GM18858 (cell line): ENCODE data around the gene CNGB1.
"Not testable (repeated sequence)": the region's sequence is repeated elsewhere in the genome, so short reads cannot be mapped to it uniquely, and the experiment has no call there.

Experiments
- ATAC-seq: cut with Tn5 transposase; IDR thresholded peaks from one replicate; pipeline ENCODE4 v1.9.1; 2021; ENCODE audit not compliant: unreplicated experiment

CNGB1 gene

DNA sequence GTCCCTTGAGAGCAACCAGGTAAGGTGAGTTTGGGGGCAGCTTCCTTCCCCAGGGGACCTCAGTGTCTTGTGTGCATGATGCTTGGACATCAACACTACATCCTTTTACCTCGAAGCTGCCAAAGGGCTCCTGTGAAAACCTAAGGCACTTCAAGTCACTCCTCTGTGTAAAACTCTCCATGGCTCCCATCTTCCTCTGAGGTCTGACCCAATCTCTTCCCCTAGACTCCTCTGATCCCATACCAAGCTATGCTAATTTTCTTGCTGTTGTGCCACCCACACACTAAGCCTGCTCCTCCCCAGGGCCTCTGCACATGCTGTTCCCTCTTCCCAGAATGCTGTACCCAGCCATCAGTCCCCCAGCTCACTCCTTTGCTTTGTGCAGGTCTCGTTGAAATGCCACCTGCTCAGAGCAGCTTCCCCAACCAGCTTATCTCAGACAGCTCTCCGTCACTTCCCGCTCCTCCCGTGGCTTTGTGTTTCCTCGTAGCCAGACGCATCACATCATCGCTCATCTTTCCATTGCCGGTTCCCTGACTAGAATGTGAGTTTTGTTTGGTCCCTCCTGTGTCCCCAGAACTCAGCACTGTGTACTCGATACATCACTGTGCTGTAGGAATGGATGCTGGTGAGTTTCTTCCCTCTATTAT lies 78.4 kb downstream of the CNGB1 start:
- ATAC-seq: no peak

DNA sequence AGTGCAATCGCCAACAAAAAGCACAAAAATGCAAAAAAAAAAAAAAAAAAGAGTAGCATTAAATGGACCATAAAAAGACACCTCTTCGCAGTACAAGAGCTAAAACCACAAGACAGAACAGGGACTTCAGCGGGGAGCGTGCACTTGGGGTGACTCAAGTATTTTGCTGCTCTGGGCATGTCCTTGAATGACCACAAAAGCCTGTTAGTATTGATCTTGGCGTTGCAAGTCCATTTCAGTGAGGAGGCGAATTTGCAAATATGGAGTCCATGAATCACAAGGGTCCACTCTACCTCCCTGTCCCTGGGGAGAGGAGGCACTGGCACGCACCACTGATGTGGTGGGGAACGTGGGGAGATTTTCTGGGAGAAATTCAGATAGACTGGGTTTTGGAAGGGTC lies 78.9 kb downstream of the CNGB1 start:
- no peak for ATAC-seq

DNA sequence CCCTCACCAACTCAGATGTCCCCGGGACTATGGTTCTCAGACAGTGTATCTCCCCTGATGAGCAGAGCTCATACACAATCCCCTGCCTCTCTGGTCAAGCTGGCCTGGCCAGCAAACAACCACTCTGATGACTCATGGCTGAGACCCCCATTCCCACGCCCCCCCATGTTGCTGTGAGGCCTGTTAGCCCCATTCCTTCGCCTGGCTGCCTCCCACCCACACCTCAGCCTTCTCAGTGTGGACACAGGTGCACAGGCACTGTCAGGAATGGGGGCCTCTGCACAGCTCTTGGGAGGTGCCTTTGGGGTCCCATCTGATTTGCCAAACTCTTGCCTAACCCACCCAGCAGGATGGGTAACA lies 80.2 kb downstream of the CNGB1 start:
- no peak for ATAC-seq

DNA sequence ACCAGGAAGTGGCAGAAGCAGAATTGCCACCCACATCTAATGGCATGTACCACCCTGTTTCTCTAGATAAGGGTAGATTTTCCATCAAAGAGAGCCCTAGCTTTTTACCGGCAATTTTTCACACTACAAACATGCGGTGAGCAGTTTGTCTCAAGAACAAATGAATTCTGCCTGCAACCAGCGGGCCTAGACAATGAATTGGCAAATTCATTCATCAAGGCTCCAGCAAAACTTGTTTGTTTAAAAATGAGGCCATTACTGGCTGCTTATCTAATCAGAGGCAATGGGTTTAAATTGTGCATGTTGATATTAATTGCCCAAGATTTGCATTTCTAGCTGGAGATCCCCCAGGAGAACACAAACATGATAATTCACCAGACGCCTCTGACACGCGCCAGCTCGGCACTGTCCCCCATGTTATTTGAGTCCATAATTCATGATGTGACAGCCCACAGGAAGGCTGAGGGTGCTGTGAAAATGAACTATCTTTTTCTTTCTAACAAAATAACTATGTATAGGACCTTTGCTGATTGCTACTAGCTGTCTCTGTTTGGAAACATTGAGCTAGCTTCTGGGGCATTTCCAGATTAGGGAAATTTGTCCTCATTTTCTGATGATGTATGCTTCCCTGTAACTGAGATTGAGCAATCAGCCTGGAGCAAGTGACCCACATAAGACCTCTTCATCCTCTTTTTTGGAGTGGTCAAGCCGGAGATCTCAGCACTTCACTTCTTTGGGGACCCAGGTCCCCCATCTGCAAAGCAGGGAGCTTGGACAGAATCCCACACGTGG lies 80.8 kb downstream of the CNGB1 start:
- no peak for ATAC-seq

DNA sequence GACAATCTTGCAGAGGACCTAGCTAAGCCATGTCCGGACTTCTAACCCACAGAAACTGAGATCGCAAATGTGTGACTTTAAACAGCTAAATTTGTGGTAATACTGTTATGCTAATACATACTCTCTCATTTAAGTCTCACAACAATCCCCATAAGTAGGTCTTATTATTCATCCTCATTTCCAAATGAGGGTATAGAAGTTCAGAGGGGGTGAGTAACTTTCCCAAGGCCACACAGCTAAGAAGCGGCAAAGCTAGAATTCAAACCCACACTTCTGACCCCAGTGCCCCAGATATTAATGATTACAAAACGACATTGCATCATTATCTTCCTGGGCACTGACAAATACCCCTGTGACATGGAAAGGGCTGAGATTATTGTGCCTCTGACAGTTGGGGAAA lies 81.4 kb downstream of the CNGB1 start:
- no peak for ATAC-seq

DNA sequence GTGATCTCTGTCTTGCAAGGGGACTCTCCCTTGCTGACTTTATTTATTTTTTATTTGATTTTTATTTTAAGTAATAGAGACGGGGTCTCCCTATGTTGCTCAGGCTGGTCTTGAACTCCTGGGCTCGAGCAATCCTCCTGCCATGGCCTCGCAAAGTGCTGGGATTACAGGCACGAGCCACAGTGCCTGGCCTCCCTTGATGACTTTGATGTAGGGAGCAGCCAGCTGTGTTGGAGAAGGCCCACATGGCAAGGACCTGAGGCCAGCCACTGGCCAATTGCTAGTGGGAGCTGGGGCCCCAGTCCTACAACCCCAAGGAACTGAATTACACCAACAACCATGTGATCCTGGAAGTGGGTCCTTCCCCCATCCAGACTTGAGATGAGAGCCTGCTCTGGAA lies 81.8 kb downstream of the CNGB1 start:
- ATAC-seq: no peak

DNA sequence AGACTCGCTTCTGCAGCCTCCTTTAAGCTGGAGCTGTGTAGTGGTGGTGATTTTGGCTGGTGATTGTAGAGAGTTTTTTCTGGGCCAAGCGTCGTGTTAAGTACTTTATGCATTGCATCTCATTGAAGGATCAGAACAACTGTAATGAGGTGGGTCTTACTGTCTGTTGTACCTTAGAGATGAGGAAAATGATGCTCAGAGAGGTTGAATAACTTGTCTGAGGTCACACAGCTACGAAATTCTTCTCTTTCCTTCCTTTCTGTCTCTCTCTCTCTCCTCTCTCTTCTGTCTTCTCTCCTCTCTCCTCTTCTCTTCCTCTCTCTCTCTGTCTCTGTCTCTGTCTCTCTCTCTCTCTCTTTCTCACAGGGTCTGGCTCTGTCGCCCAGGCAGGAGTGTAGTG lies 82.8 kb downstream of the CNGB1 start:
- ATAC-seq: no peak

DNA sequence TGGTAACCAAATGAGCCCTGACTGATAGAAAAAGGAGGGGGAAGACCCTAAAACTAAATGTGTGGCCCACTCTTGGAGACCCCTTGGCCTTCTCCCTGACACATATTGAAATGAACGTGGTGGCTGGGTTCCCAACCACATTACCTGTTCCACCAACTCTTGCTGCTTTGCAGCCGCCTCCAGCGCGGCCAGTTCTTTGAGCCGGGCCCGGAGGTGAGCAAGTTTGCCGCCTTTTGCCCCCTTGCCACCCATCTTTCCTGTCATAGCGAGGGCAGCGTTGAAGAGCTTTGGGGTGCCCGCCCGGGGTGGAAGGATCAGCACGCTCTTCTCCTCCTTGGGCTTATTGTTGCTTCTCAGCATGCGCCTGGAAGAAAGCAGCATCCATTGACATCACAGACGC lies 83.2 kb downstream of the CNGB1 start:
- ATAC-seq: no peak

DNA sequence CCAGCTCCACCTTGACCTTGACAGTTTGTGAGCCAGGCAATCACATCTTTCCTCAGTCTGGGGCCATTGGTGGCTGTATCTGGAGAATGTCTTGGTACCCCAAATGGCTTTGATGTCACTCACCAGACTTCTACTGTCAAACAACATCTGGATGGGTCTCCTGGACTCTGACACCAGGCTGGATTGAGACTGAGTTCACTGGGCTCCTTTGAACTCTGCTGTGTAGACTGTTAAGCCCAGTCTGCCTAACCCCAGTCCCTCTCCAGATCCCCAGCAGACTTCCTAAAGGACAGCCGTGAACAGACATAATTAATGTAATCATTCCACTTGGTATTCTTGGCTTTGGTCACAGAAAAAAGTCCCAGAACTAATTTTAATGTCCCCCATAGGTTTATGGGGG lies 84.5 kb downstream of the CNGB1 start:
- ATAC-seq: no peak

DNA sequence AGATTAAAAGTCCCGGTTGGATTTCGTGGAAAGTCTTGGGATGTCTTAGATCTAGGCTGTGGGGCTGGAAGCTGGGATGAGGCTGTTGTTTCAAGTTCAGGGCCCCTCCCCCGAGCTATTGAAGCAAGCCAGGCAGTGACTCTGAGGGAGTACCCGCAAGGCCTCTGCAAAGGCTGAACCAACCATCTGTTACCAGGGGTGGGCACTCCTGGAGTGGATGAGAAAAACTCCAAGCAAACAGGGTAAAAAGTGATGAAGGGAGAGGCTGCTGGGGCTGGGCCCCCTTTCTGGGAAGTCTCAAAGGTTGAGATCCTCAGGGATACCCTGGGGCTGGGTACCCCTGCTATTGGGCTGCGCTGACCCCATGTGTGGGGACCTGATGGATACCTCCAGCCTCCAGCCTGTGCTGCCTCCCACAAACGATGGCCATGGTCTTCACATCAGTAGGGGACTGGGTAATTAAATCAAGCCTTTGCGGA lies 86.2 kb downstream of the CNGB1 start:
- no peak for ATAC-seq

DNA sequence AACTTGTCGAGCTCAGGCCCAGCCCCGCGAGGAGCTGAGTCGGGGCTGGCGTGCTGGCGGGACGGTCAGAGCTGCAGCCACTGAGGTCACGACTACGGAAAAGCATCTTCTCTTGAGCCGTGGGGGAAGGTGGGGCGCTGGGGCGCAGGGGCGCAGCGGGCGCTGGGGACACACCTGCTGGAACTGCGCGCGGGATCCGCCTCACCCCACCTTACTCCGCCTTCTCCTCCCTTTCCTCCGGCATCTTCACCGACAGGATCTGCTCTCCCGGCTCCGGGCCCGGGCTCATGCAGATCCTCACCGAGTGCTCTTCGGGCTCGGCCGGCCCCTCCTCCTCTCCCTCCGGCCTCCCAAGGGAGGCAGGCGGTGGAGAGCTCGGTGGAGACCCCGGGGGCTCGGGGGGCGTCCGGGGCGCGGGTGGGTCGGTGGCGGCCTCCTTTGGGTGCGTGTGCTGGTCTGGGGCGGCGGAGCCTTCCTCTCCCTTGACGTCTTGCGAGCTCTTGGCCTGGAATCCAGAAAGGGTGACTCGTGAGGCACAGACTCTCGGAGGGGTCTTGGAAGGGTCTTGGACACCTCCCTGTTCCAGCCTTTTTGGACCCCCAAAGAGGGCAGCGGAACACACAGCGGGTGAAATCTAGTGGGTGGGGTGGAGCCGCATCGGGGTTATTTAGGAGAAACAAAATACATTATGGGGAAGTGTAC lies 86.8 kb downstream of the CNGB1 start:
- ATAC-seq: no peak

DNA sequence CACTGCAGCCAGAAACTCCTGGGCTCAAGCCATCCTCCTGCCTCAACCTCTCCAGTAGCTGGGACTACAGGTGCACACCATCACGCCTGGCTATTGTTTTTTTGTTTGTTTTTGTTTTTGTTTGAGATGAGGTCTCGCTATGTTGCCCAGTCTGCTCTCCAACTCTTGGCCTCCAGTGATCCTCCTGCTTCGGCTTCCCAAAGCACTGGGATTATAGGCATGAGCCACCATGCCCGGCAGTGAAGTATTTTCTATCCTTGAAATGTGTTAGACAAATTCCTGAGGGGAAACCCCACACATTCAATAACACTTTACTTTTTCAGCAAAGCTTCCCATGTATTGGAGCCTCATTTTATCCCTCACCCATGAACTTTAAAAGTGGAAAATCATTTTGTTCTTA lies 87.4 kb downstream of the CNGB1 start:
- no peak for ATAC-seq

DNA sequence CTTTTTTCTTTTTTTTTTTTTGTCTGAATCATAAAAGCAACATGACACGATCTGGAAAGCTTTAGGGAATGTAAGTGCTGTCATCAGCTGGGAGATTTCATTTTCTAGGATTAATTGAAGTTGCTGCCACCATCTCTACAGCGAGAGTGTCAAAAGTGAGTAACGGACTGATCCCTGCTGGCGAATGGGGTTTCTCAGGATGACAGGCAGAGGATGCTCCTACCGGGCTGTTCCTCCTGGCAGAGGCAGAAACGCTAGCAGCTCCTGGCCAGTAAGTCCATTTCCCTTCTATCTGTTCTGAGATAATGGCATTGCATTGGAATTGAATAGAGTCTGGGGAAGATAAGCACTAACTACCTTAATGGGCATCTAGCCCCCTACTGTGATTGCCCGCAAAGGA lies 88.1 kb downstream of the CNGB1 start:
- no peak for ATAC-seq

DNA sequence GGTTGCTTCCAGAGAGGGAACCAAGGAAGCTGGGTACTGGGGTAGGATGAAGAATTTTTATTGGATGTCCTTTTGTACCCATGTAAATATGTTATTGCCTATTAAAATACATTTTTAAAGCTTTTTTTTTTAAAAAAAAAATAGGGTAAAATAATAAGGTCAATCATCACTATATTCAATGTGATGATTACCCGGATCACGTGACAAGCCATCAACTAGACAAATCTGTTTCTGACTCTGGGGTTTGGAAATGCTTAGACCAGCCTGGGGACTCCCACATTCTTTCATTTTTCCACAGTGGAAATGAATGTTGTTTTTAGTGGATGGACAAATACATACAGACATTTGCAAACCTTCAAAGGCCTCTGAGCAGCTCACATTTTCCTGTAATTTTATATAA lies 88.7 kb downstream of the CNGB1 start:
- ATAC-seq: no peak

DNA sequence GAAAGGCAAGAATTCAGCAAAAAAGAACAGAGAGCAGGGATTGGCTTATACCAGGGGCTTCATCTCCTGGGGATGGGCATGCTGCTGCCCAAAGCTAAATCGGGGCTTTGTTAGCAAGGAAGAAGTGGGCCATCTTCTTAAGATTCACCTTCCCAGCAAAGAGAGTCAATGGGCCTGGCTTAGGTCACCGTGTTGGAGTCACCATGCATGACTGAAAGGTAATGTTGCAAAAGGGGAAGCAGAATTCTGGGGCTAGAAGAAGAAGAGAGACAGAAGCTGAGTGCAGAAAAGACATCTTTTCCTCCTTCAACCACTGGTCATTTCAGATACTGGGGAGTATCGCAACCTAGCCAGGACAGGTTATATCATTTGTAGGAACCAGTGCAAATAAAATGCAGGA lies 92.3 kb downstream of the CNGB1 start:
- no peak for ATAC-seq

DNA sequence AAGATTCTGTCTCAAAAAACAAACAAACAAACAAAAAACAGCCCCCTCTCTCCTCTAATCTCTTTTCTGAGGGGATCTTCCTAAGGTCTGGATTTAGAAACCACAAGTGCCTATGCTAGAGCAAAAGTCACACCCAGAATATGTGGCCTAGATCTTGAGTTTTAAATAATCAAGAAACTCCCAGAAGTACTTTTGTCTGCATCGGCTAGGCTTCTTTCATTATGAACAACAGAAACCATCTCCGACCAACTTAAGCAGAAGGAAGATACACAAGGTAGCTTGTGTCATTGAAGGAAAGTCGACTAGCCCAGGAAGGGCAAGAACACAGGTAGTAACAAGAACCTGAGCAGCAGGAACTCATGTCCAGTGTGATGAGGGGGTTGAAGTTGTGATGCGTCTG lies 94.7 kb downstream of the CNGB1 start:
- no peak for ATAC-seq

DNA sequence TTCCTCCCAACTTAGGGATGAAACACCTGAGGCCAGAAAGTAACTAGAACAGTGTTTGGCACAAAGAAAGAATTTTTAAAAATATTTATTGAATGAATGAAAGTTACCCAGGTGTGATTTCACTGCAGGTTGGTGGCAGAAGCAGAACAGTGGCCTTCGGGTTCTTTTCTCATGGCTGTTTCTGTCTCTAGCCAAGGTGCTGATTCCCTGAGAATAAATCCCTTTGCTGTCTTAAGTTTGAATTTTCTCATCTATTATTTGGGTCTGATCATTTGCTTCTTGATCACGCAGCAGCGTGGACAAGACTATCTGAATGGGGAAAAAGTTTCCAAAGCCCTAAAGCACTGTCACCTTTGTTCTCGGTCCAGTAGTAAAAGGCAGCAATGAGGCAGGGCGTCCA lies 95.6 kb downstream of the CNGB1 start:
- no peak for ATAC-seq

DNA sequence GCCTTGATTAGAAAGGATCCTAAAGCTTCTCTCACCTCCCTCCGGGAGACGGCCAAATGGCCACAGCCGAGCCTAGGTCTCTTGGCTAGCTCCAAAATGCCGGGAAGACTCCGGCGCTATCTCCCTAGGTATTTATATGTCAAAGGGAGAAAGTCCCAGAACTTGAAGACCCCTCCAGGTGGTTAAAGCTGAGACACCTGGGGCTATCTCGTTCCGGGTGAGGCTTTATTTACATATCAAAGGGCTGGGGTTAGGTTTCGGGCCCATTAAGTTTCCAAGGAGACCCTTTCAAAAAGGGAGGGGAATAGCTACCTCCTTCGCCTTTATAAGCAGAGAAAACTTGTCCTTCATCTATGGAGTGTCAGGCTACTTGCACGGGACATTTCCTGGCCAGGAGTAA lies 97.7 kb downstream of the CNGB1 start:
- no peak for ATAC-seq

DNA sequence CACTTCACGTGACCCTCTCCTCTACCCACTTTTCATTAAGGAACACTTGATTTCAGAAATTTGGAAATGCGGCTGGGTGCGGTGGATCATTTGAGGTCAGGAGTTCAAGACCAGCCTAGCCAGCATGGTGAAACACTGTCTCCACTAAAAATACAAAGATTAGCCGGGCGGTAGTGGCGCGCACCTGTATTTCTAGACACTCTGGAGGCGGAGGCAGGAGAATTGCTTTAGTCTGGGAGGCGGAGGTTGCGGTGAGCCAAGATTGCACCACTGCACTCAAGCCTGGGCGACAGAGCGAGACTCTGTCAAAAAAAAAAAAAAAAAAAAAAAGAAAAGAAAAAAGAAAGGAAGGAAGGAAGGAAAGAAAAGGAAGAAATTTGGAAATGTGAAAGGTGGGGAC lies 98.2 kb downstream of the CNGB1 start:
- not testable (repeated sequence) for ATAC-seq

DNA sequence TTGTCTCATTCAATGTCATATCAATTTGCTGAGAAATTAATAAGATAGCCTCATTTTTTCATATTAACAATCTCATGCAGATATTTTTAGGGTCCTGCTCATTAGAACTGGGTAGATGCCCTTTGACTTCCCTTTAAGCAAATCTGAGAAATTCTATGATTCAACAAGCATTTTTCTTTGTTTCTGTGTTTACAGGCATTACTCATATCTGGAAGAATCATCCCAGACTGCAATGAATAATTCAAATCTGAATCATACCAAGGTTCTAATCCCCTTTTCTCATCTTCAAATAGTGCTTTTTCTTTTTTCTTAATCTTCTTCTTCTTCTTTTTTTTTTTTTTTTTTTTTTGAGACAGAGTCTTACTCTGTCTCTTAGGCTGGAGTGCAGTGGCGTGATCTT lies 99.5 kb downstream of the CNGB1 start:
- ATAC-seq: no peak

DNA sequence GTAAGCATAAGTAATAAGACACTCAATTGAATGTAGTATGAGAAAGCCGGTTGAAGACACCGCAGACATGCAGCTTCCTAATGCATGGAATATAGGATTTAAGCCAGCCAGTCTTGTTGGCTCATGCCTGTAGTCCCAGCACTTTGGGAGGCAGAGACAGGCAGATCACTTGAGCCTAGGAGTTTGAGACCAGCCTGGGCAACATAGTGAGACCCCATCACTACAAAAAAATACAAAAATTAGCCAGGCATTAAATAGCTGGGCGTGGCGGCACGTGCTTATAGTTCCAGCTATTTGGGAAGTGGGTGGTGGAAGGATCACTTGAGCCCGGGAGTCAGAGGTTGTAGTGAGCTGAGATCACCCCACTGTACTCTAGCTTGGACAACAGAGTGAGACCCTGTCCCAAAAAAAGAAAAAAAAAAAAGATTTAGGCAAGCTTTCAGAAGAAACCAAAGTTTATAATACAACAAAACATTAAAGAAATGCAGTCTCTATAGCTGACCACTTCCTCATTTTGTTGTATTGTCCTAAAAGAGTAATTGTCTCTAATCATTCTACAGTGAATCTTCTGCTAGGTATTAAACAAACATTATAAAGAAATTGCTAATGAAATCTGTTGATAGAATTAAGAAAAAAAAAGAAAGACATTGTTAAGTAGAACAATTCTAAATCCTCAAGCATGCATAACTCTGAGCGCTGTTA lies 100.0 kb downstream of the CNGB1 start:
- no peak for ATAC-seq
